Measurements from ENCODE around the gene MEIOC.
"Not testable (repeated sequence)": the region's sequence is repeated elsewhere in the genome, so short reads cannot be mapped to it uniquely, and the experiment has no call there.

The MEIOC gene

DNA sequence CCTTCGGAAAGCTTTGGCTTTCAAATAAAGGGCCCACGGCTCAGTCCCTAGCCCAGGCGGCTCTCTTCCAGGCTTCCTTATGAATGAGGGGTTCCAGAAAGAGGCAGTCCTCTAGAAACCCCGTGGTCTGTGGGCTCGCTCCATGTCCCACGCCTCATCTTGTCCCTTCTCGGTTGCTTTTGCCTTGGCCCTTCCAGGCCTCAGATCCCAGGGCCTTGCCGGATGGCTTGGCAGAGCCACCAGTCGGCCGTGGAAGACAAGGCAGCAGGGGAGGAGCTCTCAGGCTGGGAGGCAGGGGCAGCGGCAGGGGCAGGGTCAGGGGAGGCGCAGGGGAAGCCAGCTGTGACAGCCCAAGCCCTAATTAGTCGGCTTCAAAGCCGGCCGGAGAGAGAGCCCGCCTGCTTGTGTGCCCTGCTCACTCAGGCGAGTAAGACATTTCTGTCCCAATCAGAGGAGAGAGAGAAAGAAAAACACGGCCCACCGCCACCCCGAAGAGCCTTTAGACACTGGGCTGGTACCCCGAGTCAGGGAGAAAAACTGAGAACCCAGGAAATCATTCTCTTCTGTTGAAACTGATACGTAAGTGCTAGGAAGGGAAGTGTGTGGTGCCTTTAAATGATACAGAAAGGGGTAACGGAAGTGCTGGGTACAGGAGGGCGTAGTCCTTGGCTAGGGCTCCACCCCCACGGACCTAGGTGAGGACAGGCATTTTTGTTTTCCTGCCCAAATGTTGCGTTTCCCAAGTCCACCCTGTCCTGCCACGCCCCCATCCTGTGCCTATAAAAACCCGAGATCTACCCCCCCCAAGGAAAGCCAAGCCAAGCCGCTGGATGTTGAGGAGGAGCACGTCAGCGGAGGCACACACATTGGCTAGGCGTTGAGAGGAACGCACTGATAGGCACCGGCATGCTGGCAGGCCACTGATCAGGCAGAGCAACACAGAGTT, 27.8 kb upstream of the MEIOC start:
- Histone ChIP-seq H3K36me3 (ENCODE audit: control insufficient read depth, low read depth, low read length) (no peaks in the 10 kb centered on the region), H3K27ac (ENCODE audit: low read length) (no peak overlapping the region), H3K4me3 (ENCODE audit: low read length) (peak overlapping the region; percentile 45), H3K9me3 (ENCODE audit: control insufficient read depth, low read depth, low read length) (no peaks in the 10 kb centered on the region), H3K9ac (ENCODE audit: low read length) (no peak overlapping the region), H3K27me3 (ENCODE audit: control insufficient read depth, insufficient read depth, low read length) (no peaks in the 10 kb centered on the region), H3K4me1 (ENCODE audit: control insufficient read depth, low read depth, low read length) (peaks cover 8% of the 10 kb centered on the region)

DNA sequence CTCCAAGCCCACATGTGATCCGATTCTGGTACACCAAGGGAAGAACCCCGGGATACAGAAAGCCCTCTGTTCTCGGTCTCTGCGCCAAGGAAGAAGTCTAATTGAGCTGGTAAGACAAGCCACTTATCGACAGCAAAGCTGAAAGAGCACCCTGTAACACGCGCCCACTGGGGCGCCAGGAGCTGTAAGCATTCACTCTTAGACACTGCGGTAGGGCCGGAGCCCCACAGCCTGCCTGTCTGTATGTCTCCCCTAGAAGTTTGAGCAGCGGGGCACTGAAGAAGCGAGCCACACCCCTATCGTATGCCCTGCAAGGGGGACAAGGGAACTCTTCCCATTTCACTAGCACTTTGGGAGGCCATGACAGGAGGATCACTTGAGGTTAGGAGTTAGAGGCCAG, 27.0 kb upstream of the MEIOC start:
- peaks cover 8% of the 10 kb centered on the region for H3K4me1 ChIP-seq (ENCODE audit: control insufficient read depth, low read depth, low read length)
- no peak overlapping the region for H3K9ac ChIP-seq (ENCODE audit: low read length)
- no peaks in the 10 kb centered on the region for H3K27me3 ChIP-seq (ENCODE audit: control insufficient read depth, insufficient read depth, low read length)
- no peak overlapping the region for H3K4me3 ChIP-seq (ENCODE audit: low read length)
- H3K9me3 ChIP-seq (ENCODE audit: control insufficient read depth, low read depth, low read length): no peaks in the 10 kb centered on the region
- no peak overlapping the region for H3K27ac ChIP-seq (ENCODE audit: low read length)
- H3K36me3 ChIP-seq (ENCODE audit: control insufficient read depth, low read depth, low read length): no peaks in the 10 kb centered on the region

GRCh38 chr17:44630703-44631102, 25.6 kb upstream of the MEIOC start:
- peaks cover 8% of the 10 kb centered on the region for H3K4me1 ChIP-seq (ENCODE audit: control insufficient read depth, low read depth, low read length)
- H3K9me3 ChIP-seq (ENCODE audit: control insufficient read depth, low read depth, low read length): no peaks in the 10 kb centered on the region
- no peaks in the 10 kb centered on the region for H3K36me3 ChIP-seq (ENCODE audit: control insufficient read depth, low read depth, low read length)
- no peak overlapping the region for H3K9ac ChIP-seq (ENCODE audit: low read length)
- H3K27ac ChIP-seq (ENCODE audit: low read length): no peak overlapping the region
- H3K4me3 ChIP-seq (ENCODE audit: low read length): no peak overlapping the region
- no peaks in the 10 kb centered on the region for H3K27me3 ChIP-seq (ENCODE audit: control insufficient read depth, insufficient read depth, low read length)

DNA sequence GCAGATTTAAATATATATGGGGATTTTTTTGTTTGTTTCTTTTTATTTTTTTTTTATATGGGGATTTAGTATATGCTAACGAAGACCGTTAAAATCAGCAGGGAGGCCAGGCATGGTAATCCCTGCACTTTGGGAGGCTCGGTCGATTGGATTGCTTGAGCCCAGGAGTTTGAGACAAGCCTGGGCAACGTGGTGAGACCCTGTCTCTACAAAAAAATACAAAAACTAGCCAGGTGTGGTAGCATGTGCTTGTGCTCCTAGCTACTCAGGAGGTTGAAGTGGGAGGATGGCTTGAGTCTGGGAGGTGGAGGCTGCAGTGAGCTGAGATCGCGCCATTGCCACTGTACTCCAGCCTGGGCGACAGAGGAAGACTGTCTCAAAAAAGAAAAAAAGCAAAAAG, 22.3 kb upstream of the MEIOC start:
- no peaks in the 10 kb centered on the region for H3K9me3 ChIP-seq (ENCODE audit: control insufficient read depth, low read depth, low read length)
- H3K27me3 ChIP-seq (ENCODE audit: control insufficient read depth, insufficient read depth, low read length): no peaks in the 10 kb centered on the region
- no peaks in the 10 kb centered on the region for H3K36me3 ChIP-seq (ENCODE audit: control insufficient read depth, low read depth, low read length)
- no peak overlapping the region for H3K9ac ChIP-seq (ENCODE audit: low read length)
- H3K27ac ChIP-seq (ENCODE audit: low read length): no peak overlapping the region
- H3K4me1 ChIP-seq (ENCODE audit: control insufficient read depth, low read depth, low read length): no peaks in the 10 kb centered on the region
- no peak overlapping the region for H3K4me3 ChIP-seq (ENCODE audit: low read length)

DNA sequence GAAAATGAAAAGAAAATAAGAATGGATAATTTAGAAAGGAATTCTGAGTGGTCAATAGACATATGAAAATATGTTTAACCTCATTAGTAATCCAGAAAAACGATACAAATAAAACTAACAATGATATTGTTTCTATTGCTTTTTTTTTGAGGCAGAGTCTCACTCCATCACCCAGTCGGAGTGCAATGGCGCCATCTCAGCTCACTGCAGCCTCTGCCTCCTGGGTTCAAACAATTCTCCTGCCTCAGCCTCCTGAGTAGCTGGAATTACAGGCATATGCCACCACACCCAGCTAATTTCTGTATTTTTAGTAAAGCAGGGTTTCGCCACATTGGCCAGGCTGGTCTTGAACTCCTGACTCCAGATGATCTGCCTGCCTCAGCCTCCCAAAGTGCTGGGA, 21.9 kb upstream of the MEIOC start:
- H3K4me1 ChIP-seq (ENCODE audit: control insufficient read depth, low read depth, low read length); H3K9ac ChIP-seq (ENCODE audit: low read length); H3K27ac ChIP-seq (ENCODE audit: low read length): not testable (repeated sequence)

GRCh38 chr17:44636562-44636961, 19.7 kb upstream of the MEIOC start:
- no peaks in the 10 kb centered on the region for H3K9me3 ChIP-seq (ENCODE audit: control insufficient read depth, low read depth, low read length)
- no peak overlapping the region for H3K4me3 ChIP-seq (ENCODE audit: low read length)
- no peaks in the 10 kb centered on the region for H3K27me3 ChIP-seq (ENCODE audit: control insufficient read depth, insufficient read depth, low read length)
- no peaks in the 10 kb centered on the region for H3K36me3 ChIP-seq (ENCODE audit: control insufficient read depth, low read depth, low read length)
- H3K4me1 ChIP-seq (ENCODE audit: control insufficient read depth, low read depth, low read length): no peaks in the 10 kb centered on the region
- H3K9ac ChIP-seq (ENCODE audit: low read length): no peak overlapping the region
- H3K27ac ChIP-seq (ENCODE audit: low read length): no peak overlapping the region

More for the DNA sequence above, 21.9 kb upstream of the MEIOC start:
- not testable (repeated sequence) for H3K27me3 ChIP-seq (ENCODE audit: control insufficient read depth, insufficient read depth, low read length); H3K9me3 ChIP-seq (ENCODE audit: control insufficient read depth, low read depth, low read length); H3K36me3 ChIP-seq (ENCODE audit: control insufficient read depth, low read depth, low read length); H3K4me3 ChIP-seq (ENCODE audit: low read length)

DNA sequence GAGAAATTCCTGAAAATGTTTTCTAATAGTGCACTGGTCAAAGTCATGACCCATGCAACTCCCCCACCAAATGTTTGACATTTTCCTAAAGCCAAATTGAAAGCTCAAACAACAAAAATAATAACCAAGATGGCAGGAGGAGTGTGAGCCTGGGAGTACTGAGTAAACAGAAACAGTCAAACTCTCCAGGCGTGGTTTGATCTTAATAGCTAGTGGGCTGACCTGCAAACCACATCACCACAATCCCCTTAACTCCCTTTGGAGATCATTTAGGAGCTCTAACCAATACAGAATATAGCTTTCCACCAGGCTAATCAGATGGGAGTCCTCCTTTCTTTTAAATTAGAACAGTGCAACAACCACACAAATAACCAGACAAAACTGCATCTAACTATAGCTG, 19.2 kb upstream of the MEIOC start:
- no peaks in the 10 kb centered on the region for H3K36me3 ChIP-seq (ENCODE audit: control insufficient read depth, low read depth, low read length)
- H3K4me3 ChIP-seq (ENCODE audit: low read length): no peak overlapping the region
- H3K9ac ChIP-seq (ENCODE audit: low read length): no peak overlapping the region
- no peak overlapping the region for H3K27ac ChIP-seq (ENCODE audit: low read length)
- H3K27me3 ChIP-seq (ENCODE audit: control insufficient read depth, insufficient read depth, low read length): no peaks in the 10 kb centered on the region
- H3K4me1 ChIP-seq (ENCODE audit: control insufficient read depth, low read depth, low read length): no peaks in the 10 kb centered on the region
- H3K9me3 ChIP-seq (ENCODE audit: control insufficient read depth, low read depth, low read length): no peaks in the 10 kb centered on the region

DNA sequence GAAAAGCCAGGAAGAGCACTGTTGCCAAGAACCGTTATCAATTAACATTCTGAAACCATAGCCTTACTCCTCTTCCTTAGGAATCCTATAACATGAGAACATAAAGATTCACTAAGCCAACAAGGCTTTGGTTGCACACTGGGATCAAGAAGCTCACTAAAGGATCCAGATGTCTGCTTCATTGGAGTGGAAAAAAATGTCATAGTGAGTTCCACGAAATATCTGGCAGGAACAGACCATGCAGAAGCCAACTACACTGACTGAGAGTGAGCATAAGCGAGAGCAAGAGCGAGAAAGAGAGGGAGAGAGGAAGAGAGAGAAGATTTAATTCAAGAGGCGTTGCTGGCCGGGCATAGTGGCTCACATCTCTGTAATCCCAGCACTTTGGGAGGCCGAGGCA, 13.4 kb upstream of the MEIOC start:
- no peak overlapping the region for H3K4me3 ChIP-seq (ENCODE audit: low read length)
- H3K36me3 ChIP-seq (ENCODE audit: control insufficient read depth, low read depth, low read length): no peaks in the 10 kb centered on the region
- H3K4me1 ChIP-seq (ENCODE audit: control insufficient read depth, low read depth, low read length): no peaks in the 10 kb centered on the region
- H3K9me3 ChIP-seq (ENCODE audit: control insufficient read depth, low read depth, low read length): no peaks in the 10 kb centered on the region
- no peak overlapping the region for H3K27ac ChIP-seq (ENCODE audit: low read length)
- no peaks in the 10 kb centered on the region for H3K27me3 ChIP-seq (ENCODE audit: control insufficient read depth, insufficient read depth, low read length)
- H3K9ac ChIP-seq (ENCODE audit: low read length): no peak overlapping the region

- H3K4me3 ChIP-seq (ENCODE audit: low read length): no peak overlapping the region
- no peak overlapping the region for H3K9ac ChIP-seq (ENCODE audit: low read length)
- H3K36me3 ChIP-seq (ENCODE audit: control insufficient read depth, low read depth, low read length): no peaks in the 10 kb centered on the region
- H3K27me3 ChIP-seq (ENCODE audit: control insufficient read depth, insufficient read depth, low read length): no peaks in the 10 kb centered on the region
- no peaks in the 10 kb centered on the region for H3K4me1 ChIP-seq (ENCODE audit: control insufficient read depth, low read depth, low read length)
- H3K9me3 ChIP-seq (ENCODE audit: control insufficient read depth, low read depth, low read length): no peaks in the 10 kb centered on the region
- H3K27ac ChIP-seq (ENCODE audit: low read length): no peak overlapping the region
These were observed 10.9 kb upstream of the MEIOC start for GRCh38 chr17:44645341-44645740.

DNA sequence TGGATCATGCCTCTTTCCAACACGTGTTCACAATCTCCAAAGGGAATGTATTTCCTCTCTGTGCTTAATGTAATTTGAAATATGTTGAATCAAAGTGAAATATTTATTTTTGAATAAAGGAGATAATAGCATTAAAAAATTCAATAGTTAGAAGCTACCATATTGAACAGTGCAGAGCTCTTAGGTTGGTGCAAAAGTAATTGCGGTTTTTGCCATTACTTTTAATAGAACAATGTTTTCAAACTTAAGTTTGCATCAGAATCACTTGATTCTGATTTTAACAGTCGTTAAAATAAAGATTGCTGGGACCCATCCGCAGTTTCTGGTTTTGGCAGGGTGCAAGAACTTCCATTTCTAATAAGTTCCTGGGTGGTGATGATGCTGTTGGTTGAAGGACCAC, 10.0 kb upstream of the MEIOC start:
- Histone ChIP-seq H3K9me3 (ENCODE audit: control insufficient read depth, low read depth, low read length) (no peaks in the 10 kb centered on the region), H3K27me3 (ENCODE audit: control insufficient read depth, insufficient read depth, low read length) (no peaks in the 10 kb centered on the region), H3K36me3 (ENCODE audit: control insufficient read depth, low read depth, low read length) (no peaks in the 10 kb centered on the region), H3K27ac (ENCODE audit: low read length) (no peak overlapping the region), H3K9ac (ENCODE audit: low read length) (no peak overlapping the region), H3K4me3 (ENCODE audit: low read length) (no peak overlapping the region), H3K4me1 (ENCODE audit: control insufficient read depth, low read depth, low read length) (no peaks in the 10 kb centered on the region)

DNA sequence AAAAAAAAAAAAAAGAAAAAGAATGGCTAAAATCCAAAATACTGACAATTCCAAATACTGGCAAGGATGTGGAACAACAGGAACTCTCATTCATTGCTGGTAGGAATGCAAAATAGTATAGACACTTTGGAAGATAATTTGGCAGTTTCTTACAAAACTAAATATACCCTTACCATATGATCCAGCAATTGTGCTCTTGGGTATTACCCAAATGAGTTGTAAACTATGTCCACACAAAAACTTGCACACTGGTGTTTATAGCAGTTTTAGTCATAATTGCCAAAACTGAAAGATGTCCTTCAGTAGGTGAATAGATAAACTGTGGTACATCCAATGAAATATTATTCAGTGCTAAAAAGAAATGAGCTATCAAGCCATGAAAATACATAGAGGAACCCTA, 8.5 kb upstream of the MEIOC start:
- Histone ChIP-seq H3K27me3 (ENCODE audit: control insufficient read depth, insufficient read depth, low read length) (no peaks in the 10 kb centered on the region), H3K4me3 (ENCODE audit: low read length) (no peak overlapping the region), H3K36me3 (ENCODE audit: control insufficient read depth, low read depth, low read length) (no peaks in the 10 kb centered on the region), H3K4me1 (ENCODE audit: control insufficient read depth, low read depth, low read length) (no peaks in the 10 kb centered on the region), H3K27ac (ENCODE audit: low read length) (no peak overlapping the region), H3K9me3 (ENCODE audit: control insufficient read depth, low read depth, low read length) (no peaks in the 10 kb centered on the region), H3K9ac (ENCODE audit: low read length) (no peak overlapping the region)

- Histone ChIP-seq H3K27ac (ENCODE audit: low read length) (no peak overlapping the region), H3K36me3 (ENCODE audit: control insufficient read depth, low read depth, low read length) (no peaks in the 10 kb centered on the region), H3K4me1 (ENCODE audit: control insufficient read depth, low read depth, low read length) (no peaks in the 10 kb centered on the region), H3K4me3 (ENCODE audit: low read length) (no peak overlapping the region), H3K9me3 (ENCODE audit: control insufficient read depth, low read depth, low read length) (no peaks in the 10 kb centered on the region), H3K27me3 (ENCODE audit: control insufficient read depth, insufficient read depth, low read length) (peaks cover 6% of the 10 kb centered on the region), H3K9ac (ENCODE audit: low read length) (no peak overlapping the region)
These were observed 7.3 kb upstream of the MEIOC start for GRCh38 chr17:44648963-44649362.
